Natural killer cell (primary cell): Measurements from ENCODE around the gene TMEM186. TPM values are rescaled to one million over a fixed set of nuclear protein-coding genes. Genes with fewer than 3 reads are reported as not detected.
"Not testable (repeated sequence)": the region's sequence is repeated elsewhere in the genome, so short reads cannot be mapped to it uniquely, and the experiment has no call there.

Experiments
- ATAC-seq, 3 donors: fragments of 150-1000 bp in 2 of 3; fragments of 200-7000 bp in 1 of 3; cut with Tn5 transposase; 1 replicate in 1 of 3; 2 replicates in 2 of 3; pipeline ENCODE4 v1.10.0; 2021; ENCODE audit warnings: mild to moderate bottlenecking in 2 of 3, moderate library complexity in 2 of 3
- DNase-seq, 2 donors: peaks; one replicate each; pipeline versions ENCODE4 v3.0.0 to v3.0.0-alpha.2; 2013 to 2021; ENCODE audit warnings: mixed read lengths in 1 of 2
- H3K27ac ChIP-seq: one replicate; pipeline ENCODE4 v1.5.1; 2013; ENCODE audit warnings: mild to moderate bottlenecking, low read length
- H3K27me3 ChIP-seq: one replicate; pipeline ENCODE4 v1.6.1; 2013; ENCODE audit warnings: low read length; ENCODE audit not compliant: control insufficient read depth, insufficient read depth
- H3K36me3 ChIP-seq: one replicate; pipeline ENCODE4 v1.6.1; 2013; ENCODE audit warnings: low read length; ENCODE audit not compliant: control insufficient read depth, insufficient read depth
- H3K4me1 ChIP-seq: one replicate; pipeline ENCODE4 v1.6.1; 2013; ENCODE audit warnings: low read length; ENCODE audit not compliant: control insufficient read depth, insufficient read depth
- H3K4me3 ChIP-seq: one replicate; pipeline ENCODE4 v1.5.1; 2013; ENCODE audit warnings: low read length
- H3K9me3 ChIP-seq: one replicate; pipeline ENCODE4 v1.6.1; 2013; ENCODE audit warnings: low read length; ENCODE audit not compliant: control insufficient read depth, insufficient read depth
- H3K27ac Mint-ChIP-seq, 2 donors: one replicate each; pipeline ENCODE4 v1.8.0; 2022; ENCODE audit warnings: mild to moderate bottlenecking in 2 of 2, mixed read lengths in 2 of 2, moderate library complexity in 1 of 2
- H3K27me3 Mint-ChIP-seq, 2 donors: one replicate each; pipeline ENCODE4 v1.8.0; 2022; ENCODE audit warnings: low read depth in 2 of 2, mixed read lengths in 2 of 2
- H3K36me3 Mint-ChIP-seq: one replicate; pipeline ENCODE4 v1.8.0; 2022; ENCODE audit warnings: mixed read lengths
- H3K4me1 Mint-ChIP-seq, 2 donors: one replicate each; pipeline ENCODE4 v1.8.0; 2022; ENCODE audit warnings: mixed read lengths in 2 of 2
- H3K4me3 Mint-ChIP-seq: one replicate; pipeline ENCODE4 v1.8.0; 2022; ENCODE audit warnings: mild to moderate bottlenecking, moderate library complexity, mixed read lengths
- H3K9me3 Mint-ChIP-seq, 2 donors: one replicate each; pipeline ENCODE4 v1.8.0; 2022; ENCODE audit warnings: mixed read lengths in 2 of 2
- CTCF ChIP-seq: fragments of 200-600 bp; IDR thresholded peaks from one replicate; pipeline ENCODE4 v1.8.0; 2022; ENCODE audit warnings: antibody characterized with exemption
- WGBS: methylation state at CpG from one replicate; pipeline ENCODE4 v1.1.7; 2013; ENCODE audit warnings: missing lambda C conversion rate; ENCODE audit not compliant: insufficient coverage; 5-methylcytosine and 5-hydroxymethylcytosine counted together
- intact Hi-C: fragments of 100-400 bp; cut with micrococcal nuclease; formaldehyde crosslinking; loops from one replicate; pipeline ENCODE4 v1.14.2; 2022
- total RNA-seq, 4 donors: library from RNA; stranded (reverse); fragments of 120-200 nt in 1 of 4; gene quantifications; one replicate each; pipeline versions ENCODE4 v1.2.3 to v1.2.4, GENCODE V29; 2013 to 2022

The TMEM186 gene
- total RNA-seq, 3 donors from 2014 or later (not counting 1 experiment from before 2014, with no cell fraction given), result 3.0 to 5.2 (median 4.1) TPM

- WGBS, result 71% methylated on average over 9 of the region's 9 CpGs
- Histone ChIP-seq H3K9me3 (no peaks in the 10 kb centered on the region), H3K4me1 (no peaks in the 10 kb centered on the region), H3K27me3 (no peaks in the 10 kb centered on the region), H3K36me3 (peaks cover 4% of the 10 kb centered on the region), H3K4me3 (no peak overlapping the region), H3K27ac (no peak overlapping the region)
- Mint-ChIP-seq H3K4me3 (no peak overlapping the region), H3K27ac (no peak overlapping the region), H3K9me3 (no peaks in the 10 kb centered on the region), H3K27me3 (no peaks in the 10 kb centered on the region), H3K4me1 (no peaks in the 10 kb centered on the region), H3K36me3 (no peaks in the 10 kb centered on the region)
- TF ChIP-seq CTCF, result no peak
- no peak for ATAC-seq
- intact Hi-C loops, result no loop called here
- DNase-seq, result no peak
These were observed 43.9 kb downstream of the TMEM186 start for GRCh38 chr16:8753416-8754054.

GRCh38 chr16:8752706-8753105 is 44.7 kb downstream of the TMEM186 start:
- intact Hi-C loops, result no loop called here
- ATAC-seq, result no peak

GRCh38 chr16:8751481-8752311 is 45.7 kb downstream of the TMEM186 start:
- Histone ChIP-seq H3K27ac (no peak overlapping the region), H3K27me3 (no peaks in the 10 kb centered on the region), H3K4me1 (no peaks in the 10 kb centered on the region), H3K9me3 (no peaks in the 10 kb centered on the region), H3K4me3 (no peak overlapping the region), H3K36me3 (peaks cover 2% of the 10 kb centered on the region)
- H3K27me3 Mint-ChIP-seq, result no peaks in the 10 kb centered on the region
- H3K4me1 Mint-ChIP-seq, result no peaks in the 10 kb centered on the region
- H3K27ac Mint-ChIP-seq, result no peak overlapping the region
- no peak overlapping the region for H3K4me3 Mint-ChIP-seq
- no peak for TF ChIP-seq CTCF
- DNase-seq, result no peak
- no peaks in the 10 kb centered on the region for H3K36me3 Mint-ChIP-seq
- no peaks in the 10 kb centered on the region for H3K9me3 Mint-ChIP-seq
- no peak for ATAC-seq
- intact Hi-C loops, result no loop called here
- 89% methylated on average over 14 of the region's 14 CpGs for WGBS

More at GRCh38 chr16:8752706-8753105, 44.7 kb downstream of the TMEM186 start:
- no peak overlapping the region for H3K4me3 ChIP-seq
- WGBS, result 89% methylated on average over 1 of the region's 2 CpGs
- Mint-ChIP-seq H3K27me3 (no peaks in the 10 kb centered on the region), H3K36me3 (no peaks in the 10 kb centered on the region), H3K4me3 (no peak overlapping the region), H3K9me3 (no peaks in the 10 kb centered on the region), H3K4me1 (no peaks in the 10 kb centered on the region), H3K27ac (no peak overlapping the region)
- no peak for DNase-seq
- no peaks in the 10 kb centered on the region for H3K9me3 ChIP-seq
- no peaks in the 10 kb centered on the region for H3K4me1 ChIP-seq
- H3K27me3 ChIP-seq, result no peaks in the 10 kb centered on the region
- TF ChIP-seq CTCF, result no peak
- H3K36me3 ChIP-seq, result peaks cover 4% of the 10 kb centered on the region
- H3K27ac ChIP-seq, result no peak overlapping the region

- H3K27ac ChIP-seq, H3K4me3 ChIP-seq, H3K4me1 ChIP-seq, H3K9me3 ChIP-seq, H3K36me3 Mint-ChIP-seq, DNase-seq, H3K27me3 Mint-ChIP-seq, H3K4me3 Mint-ChIP-seq, H3K36me3 ChIP-seq, ATAC-seq, H3K9me3 Mint-ChIP-seq, H3K4me1 Mint-ChIP-seq, H3K27me3 ChIP-seq, H3K27ac Mint-ChIP-seq, intact Hi-C loops: not testable (repeated sequence)
- 89% methylated on average over 3 of the region's 9 CpGs for WGBS
These were observed 48.5 kb downstream of the TMEM186 start for GRCh38 chr16:8748944-8749343.

Other genes with a start within 250 kb of the TMEM186 start
- gene TMEM114, start 207.1 kb downstream of the TMEM186 start, total RNA-seq, result not detected
- gene METTL22, start 175.9 kb downstream of the TMEM186 start, total RNA-seq, result 10 to 100 TPM; 27.1 to 45.8 (median 38.9) TPM
- gene ABAT, start 123.0 kb downstream of the TMEM186 start, total RNA-seq, result 10 to 100 TPM; 11.0 to 13.4 (median 11.3) TPM
- 10 to 100 TPM; 33.4 to 37.6 (median 36.4) TPM for gene PMM2, start 200 bp upstream of the TMEM186 start, total RNA-seq
- gene CARHSP1, start 71.4 kb upstream of the TMEM186 start, total RNA-seq, result 10 to 100 TPM; 59.0 to 70.0 (median 60.1) TPM
- 1 to 10 TPM in 1 of 3 donors, under 1 TPM in 2; 0.21 to 1.1 (median 0.29) TPM for gene LITAFD, start 84.7 kb upstream of the TMEM186 start, total RNA-seq
- 100 to 1,000 TPM; 213 to 268 (median 236) TPM for gene USP7, start 166.3 kb upstream of the TMEM186 start, total RNA-seq